Measurements from ENCODE around the gene AURKB. TPM values are rescaled to one million over a fixed set of nuclear protein-coding genes. Genes with fewer than 3 reads are reported as not detected.
A peak's percentile ranks its signal among the peaks of the same experiment; 100 is the strongest.

Gene AURKB
- total RNA-seq, 1 donor from 2014 or later = not detected

- Histone ChIP-seq H3K4me1 (peaks cover 12% of the 10 kb centered on the region), H3K36me3 (no peaks in the 10 kb centered on the region), H3K27ac (peak overlapping the region; percentile 90), H3K27me3 (no peaks in the 10 kb centered on the region), H3K9me3 (no peaks in the 10 kb centered on the region), H3K4me3 (peak overlapping the region; percentile 57 to 60)
- TF ChIP-seq POLR2A (IDR thresholded peaks at IDR 0.05) (no peak), POLR2AphosphoS5 (IDR thresholded peaks at IDR 0.05; ENCODE audit: insufficient read depth in 1 of 2, low read depth in 1 of 2) (peak in 1 of 2 donors; percentile 18)
- no peak for DNase-seq (ENCODE audit: extremely low spot score in 2 of 2)
- intact Hi-C loops (cut with DNase I) = no loop called here
Observed at GRCh38 chr17:8210761-8211458, 535 bp upstream of the AURKB start.

DNA sequence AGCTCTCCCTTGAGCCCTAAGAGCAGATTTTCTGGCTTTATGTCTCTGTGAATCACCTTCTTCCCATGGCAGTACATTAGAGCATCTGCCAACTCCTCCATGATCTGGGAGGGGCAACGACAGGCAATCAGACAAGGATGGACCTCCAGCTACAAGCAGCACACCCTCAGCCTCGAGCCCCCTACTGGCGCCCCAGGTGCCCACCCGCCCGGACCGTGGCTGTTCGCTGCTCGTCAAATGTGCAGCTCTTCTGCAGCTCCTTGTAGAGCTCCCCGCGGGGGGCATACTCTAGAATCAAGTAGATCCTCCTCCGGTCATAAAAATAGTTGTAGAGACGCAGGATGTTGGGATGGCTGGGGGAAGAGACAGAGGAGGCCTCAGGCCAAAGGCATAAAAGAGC, 3.8 kb downstream of the AURKB start:
- Histone ChIP-seq H3K4me3 (no peak overlapping the region), H3K9me3 (no peaks in the 10 kb centered on the region), H3K36me3 (no peaks in the 10 kb centered on the region), H3K27me3 (no peaks in the 10 kb centered on the region), H3K4me1 (peaks cover 12% of the 10 kb centered on the region), H3K27ac (no peak overlapping the region)
- DNase-seq (ENCODE audit: extremely low spot score in 2 of 2) = no peak
- TF ChIP-seq POLR2A (IDR thresholded peaks at IDR 0.05) (no peak), POLR2AphosphoS5 (IDR thresholded peaks at IDR 0.05; ENCODE audit: insufficient read depth in 1 of 2, low read depth in 1 of 2) (no peak)
- TF ChIP-seq, protein P1, sequence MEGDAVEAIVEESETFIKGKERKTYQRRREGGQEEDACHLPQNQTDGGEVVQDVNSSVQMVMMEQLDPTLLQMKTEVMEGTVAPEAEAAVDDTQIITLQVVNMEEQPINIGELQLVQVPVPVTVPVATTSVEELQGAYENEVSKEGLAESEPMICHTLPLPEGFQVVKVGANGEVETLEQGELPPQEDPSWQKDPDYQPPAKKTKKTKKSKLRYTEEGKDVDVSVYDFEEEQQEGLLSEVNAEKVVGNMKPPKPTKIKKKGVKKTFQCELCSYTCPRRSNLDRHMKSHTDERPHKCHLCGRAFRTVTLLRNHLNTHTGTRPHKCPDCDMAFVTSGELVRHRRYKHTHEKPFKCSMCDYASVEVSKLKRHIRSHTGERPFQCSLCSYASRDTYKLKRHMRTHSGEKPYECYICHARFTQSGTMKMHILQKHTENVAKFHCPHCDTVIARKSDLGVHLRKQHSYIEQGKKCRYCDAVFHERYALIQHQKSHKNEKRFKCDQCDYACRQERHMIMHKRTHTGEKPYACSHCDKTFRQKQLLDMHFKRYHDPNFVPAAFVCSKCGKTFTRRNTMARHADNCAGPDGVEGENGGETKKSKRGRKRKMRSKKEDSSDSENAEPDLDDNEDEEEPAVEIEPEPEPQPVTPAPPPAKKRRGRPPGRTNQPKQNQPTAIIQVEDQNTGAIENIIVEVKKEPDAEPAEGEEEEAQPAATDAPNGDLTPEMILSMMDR (IDR thresholded peaks at IDR 0.05) = no peak
- intact Hi-C loops (cut with DNase I) = no loop called here

- TF ChIP-seq, protein P1 (IDR thresholded peaks at IDR 0.05) = no peak
- TF ChIP-seq POLR2AphosphoS5 (IDR thresholded peaks at IDR 0.05; ENCODE audit: insufficient read depth in 1 of 2, low read depth in 1 of 2) = no peak
- TF ChIP-seq POLR2A (IDR thresholded peaks at IDR 0.05) = no peak
- H3K4me3 ChIP-seq = no peak overlapping the region
- intact Hi-C loops (cut with DNase I) = no loop called here
Observed at GRCh38 chr17:8204761-8205555, 5.4 kb downstream of the AURKB start.

GRCh38 chr17:8192070-8192815, 18.1 kb downstream of the AURKB start:
- H3K27ac ChIP-seq = peak overlapping the region; percentile 86
- peak overlapping the region; percentile 33 to 39 for H3K4me3 ChIP-seq
- TF ChIP-seq POLR2AphosphoS5 (IDR thresholded peaks at IDR 0.05; ENCODE audit: insufficient read depth in 1 of 2, low read depth in 1 of 2) = peak; percentile 37 to 96
- TF ChIP-seq POLR2A (IDR thresholded peaks at IDR 0.05) = peak in 1 of 2 donors; percentile 65
- TF ChIP-seq, protein P1 (IDR thresholded peaks at IDR 0.05) = no peak
- DNase-seq (ENCODE audit: extremely low spot score in 2 of 2) = peak in 1 of 2 donors; percentile 96
- peaks cover 42% of the 10 kb centered on the region for H3K4me1 ChIP-seq
- no peaks in the 10 kb centered on the region for H3K9me3 ChIP-seq
- H3K36me3 ChIP-seq = no peaks in the 10 kb centered on the region
- intact Hi-C loops (cut with DNase I) = no loop called here
- no peaks in the 10 kb centered on the region for H3K27me3 ChIP-seq

More at GRCh38 chr17:8204761-8205555, 5.4 kb downstream of the AURKB start:
- no peak for DNase-seq (ENCODE audit: extremely low spot score in 2 of 2)
- peaks cover 2% of the 10 kb centered on the region for H3K4me1 ChIP-seq
- no peaks in the 10 kb centered on the region for H3K27me3 ChIP-seq
- H3K27ac ChIP-seq = no peak overlapping the region
- H3K9me3 ChIP-seq = no peaks in the 10 kb centered on the region
- H3K36me3 ChIP-seq = no peaks in the 10 kb centered on the region

DNA sequence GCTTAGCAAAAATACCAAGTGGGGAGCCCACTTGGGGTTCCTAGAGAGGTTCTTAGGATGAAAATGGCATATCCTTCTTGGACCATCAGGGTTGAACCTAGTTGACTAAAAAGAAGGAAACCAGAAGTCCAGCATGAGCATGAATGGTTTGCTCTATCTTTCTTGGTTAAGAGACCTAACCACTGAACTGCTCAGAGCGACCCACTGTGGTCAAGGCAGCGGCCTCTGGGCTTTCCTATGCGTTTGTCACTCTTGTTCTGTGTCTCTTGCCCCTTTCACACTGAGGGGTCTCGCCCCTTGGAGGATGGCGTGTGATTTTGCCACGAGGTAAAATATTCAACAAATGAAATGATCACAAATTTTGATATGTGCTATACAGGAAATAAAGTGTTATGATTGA, 19.9 kb downstream of the AURKB start:
- no peak for TF ChIP-seq POLR2A (IDR thresholded peaks at IDR 0.05)
- TF ChIP-seq POLR2AphosphoS5 (IDR thresholded peaks at IDR 0.05; ENCODE audit: insufficient read depth in 1 of 2, low read depth in 1 of 2) = no peak
- TF ChIP-seq, protein P1 (IDR thresholded peaks at IDR 0.05) = no peak
- intact Hi-C loops (cut with DNase I) = no loop called here
- Histone ChIP-seq H3K36me3 (no peaks in the 10 kb centered on the region), H3K27me3 (no peaks in the 10 kb centered on the region), H3K27ac (peak overlapping the region; percentile 100), H3K4me1 (peaks cover 48% of the 10 kb centered on the region), H3K9me3 (no peaks in the 10 kb centered on the region), H3K4me3 (peak overlapping the region; percentile 27 to 86)
- no peak for DNase-seq (ENCODE audit: extremely low spot score in 2 of 2)

All from vagina (tissue), 2 donors.